Gastroesophageal sphincter (tissue), 3 donors: ENCODE data around the gene TARDBP.

Experiments
- EP300 ChIP-seq: sonication (generic); formaldehyde crosslinking; IDR thresholded peaks from one replicate; pipeline ENCODE4 v1.6.1; 2017; ENCODE audit warnings: antibody characterized with exemption, mild to moderate bottlenecking
- POLR2A ChIP-seq, 2 donors: fragments of 450-650 bp; IDR thresholded peaks; one replicate each; pipeline ENCODE4 v1.6.1; 2017; ENCODE audit warnings: antibody characterized with exemption in 2 of 2, mild to moderate bottlenecking in 2 of 2, moderate library complexity in 1 of 2
- POLR2AphosphoS5 ChIP-seq: sonication (generic); formaldehyde crosslinking; IDR thresholded peaks from one replicate; pipeline ENCODE4 v1.6.1; 2017; ENCODE audit warnings: antibody characterized with exemption
- TF ChIP-seq, protein P1 (sequence below), 4 experiments: fragments of 200-600 bp in 2 of 4; fragments of 450-650 bp in 2 of 4; sonication (generic) in 1 of 4; IDR thresholded peaks; one replicate each; pipeline ENCODE4 v1.5.1; 2017 to 2019; ENCODE audit warnings: antibody characterized with exemption in 4 of 4, mild to moderate bottlenecking in 2 of 4, moderate library complexity in 2 of 4

- TF ChIP-seq POLR2A (IDR thresholded peaks at IDR 0.05), result no peak
- TF ChIP-seq, protein P1, sequence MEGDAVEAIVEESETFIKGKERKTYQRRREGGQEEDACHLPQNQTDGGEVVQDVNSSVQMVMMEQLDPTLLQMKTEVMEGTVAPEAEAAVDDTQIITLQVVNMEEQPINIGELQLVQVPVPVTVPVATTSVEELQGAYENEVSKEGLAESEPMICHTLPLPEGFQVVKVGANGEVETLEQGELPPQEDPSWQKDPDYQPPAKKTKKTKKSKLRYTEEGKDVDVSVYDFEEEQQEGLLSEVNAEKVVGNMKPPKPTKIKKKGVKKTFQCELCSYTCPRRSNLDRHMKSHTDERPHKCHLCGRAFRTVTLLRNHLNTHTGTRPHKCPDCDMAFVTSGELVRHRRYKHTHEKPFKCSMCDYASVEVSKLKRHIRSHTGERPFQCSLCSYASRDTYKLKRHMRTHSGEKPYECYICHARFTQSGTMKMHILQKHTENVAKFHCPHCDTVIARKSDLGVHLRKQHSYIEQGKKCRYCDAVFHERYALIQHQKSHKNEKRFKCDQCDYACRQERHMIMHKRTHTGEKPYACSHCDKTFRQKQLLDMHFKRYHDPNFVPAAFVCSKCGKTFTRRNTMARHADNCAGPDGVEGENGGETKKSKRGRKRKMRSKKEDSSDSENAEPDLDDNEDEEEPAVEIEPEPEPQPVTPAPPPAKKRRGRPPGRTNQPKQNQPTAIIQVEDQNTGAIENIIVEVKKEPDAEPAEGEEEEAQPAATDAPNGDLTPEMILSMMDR (IDR thresholded peaks at IDR 0.05), result no peak
- TF ChIP-seq POLR2AphosphoS5, result no peak
- no peak for TF ChIP-seq EP300
Observed at GRCh38 chr1:10969267-10969970, 43.0 kb upstream of the TARDBP start.
